ENCODE results near the gene SLC35A2. TPM values are rescaled to one million over a fixed set of nuclear protein-coding genes. Genes with fewer than 3 reads are reported as not detected.

SLC35A2 gene
- total and polyA plus RNA-seq, 2 experiments from 2014 or later, result 40.8 to 95.9 TPM

DNA sequence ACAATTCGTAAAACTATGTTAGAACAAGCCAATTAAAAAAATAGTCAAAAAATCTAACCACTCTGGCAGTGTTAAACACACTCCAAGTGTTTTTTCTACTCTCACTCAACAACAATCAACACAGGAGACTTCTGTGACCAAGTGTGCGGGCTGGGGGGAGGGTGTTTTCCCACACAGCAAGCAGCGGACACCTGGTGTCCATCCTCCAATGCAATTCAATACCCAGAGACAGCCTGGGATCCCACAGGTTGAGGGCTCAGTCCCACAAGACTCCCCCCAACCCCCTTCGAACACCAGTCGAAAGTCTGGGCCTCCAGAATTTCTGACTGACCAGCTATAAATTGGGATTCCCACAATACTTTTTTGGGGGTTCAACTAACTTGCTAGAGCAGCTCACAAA, 15.7 kb upstream of the SLC35A2 start:
- no peaks in the 10 kb centered on the region for H3K9me3 ChIP-seq (ENCODE audit: low read depth)
- H3K27me3 ChIP-seq, result no peaks in the 10 kb centered on the region
- H3K9me2 ChIP-seq (replicated peaks; ENCODE audit: insufficient read depth), result no peaks in the 10 kb centered on the region
- no peak overlapping the region for H3K4me3 ChIP-seq
- H4K20me1 ChIP-seq (ENCODE audit: insufficient read depth, poor library complexity, severe bottlenecking), result no peaks in the 10 kb centered on the region
- no peak for DNase-seq (ENCODE audit: low spot score)
- TF ChIP-seq CTCF (IDR thresholded peaks at IDR 0.05; ENCODE audit: poor library complexity) (no peak), EZH2phosphoT487 (IDR thresholded peaks at IDR 0.05; ENCODE audit: low read depth, severe bottlenecking, unreplicated experiment) (no peak), EZH2 (IDR thresholded peaks at IDR 0.05; ENCODE audit: borderline replicate concordance) (no peak)
- no peaks in the 10 kb centered on the region for H3K79me2 ChIP-seq
- H3K4me2 ChIP-seq, result no peak overlapping the region
- H2AFZ ChIP-seq, result no peak overlapping the region
- H3K36me3 ChIP-seq (replicated peaks; ENCODE audit: insufficient read depth, low read depth), result no peaks in the 10 kb centered on the region
- WGBS (ENCODE audit: low lambda C conversion rate, missing lambda C conversion rate), result 74% methylated on average over 5 of the region's 5 CpGs
- H3K4me1 ChIP-seq (ENCODE audit: insufficient read depth), result no peaks in the 10 kb centered on the region
- no peak overlapping the region for H3K27ac ChIP-seq

- Histone ChIP-seq H3K36me3 (replicated peaks; ENCODE audit: insufficient read depth, low read depth) (no peaks in the 10 kb centered on the region), H3K4me2 (no peak overlapping the region), H3K4me3 (no peak overlapping the region), H3K27ac (no peak overlapping the region), H3K9me3 (ENCODE audit: low read depth) (no peaks in the 10 kb centered on the region), H3K27me3 (no peaks in the 10 kb centered on the region), H3K9me2 (replicated peaks; ENCODE audit: insufficient read depth) (no peaks in the 10 kb centered on the region), H3K4me1 (ENCODE audit: insufficient read depth) (no peaks in the 10 kb centered on the region), H4K20me1 (ENCODE audit: insufficient read depth, poor library complexity, severe bottlenecking) (no peaks in the 10 kb centered on the region), H2AFZ (no peak overlapping the region), H3K79me2 (no peaks in the 10 kb centered on the region)
- no peak for TF ChIP-seq CTCF (IDR thresholded peaks at IDR 0.05; ENCODE audit: poor library complexity)
- TF ChIP-seq EZH2 (IDR thresholded peaks at IDR 0.05; ENCODE audit: borderline replicate concordance), result no peak
- TF ChIP-seq EZH2phosphoT487 (IDR thresholded peaks at IDR 0.05; ENCODE audit: low read depth, severe bottlenecking, unreplicated experiment), result no peak
- WGBS (ENCODE audit: low lambda C conversion rate, missing lambda C conversion rate), result 93% methylated on average over 5 of the region's 5 CpGs
- no peak for DNase-seq (ENCODE audit: low spot score)
These were observed 12.8 kb upstream of the SLC35A2 start for GRCh38 chrX:48924270-48924669.

DNA sequence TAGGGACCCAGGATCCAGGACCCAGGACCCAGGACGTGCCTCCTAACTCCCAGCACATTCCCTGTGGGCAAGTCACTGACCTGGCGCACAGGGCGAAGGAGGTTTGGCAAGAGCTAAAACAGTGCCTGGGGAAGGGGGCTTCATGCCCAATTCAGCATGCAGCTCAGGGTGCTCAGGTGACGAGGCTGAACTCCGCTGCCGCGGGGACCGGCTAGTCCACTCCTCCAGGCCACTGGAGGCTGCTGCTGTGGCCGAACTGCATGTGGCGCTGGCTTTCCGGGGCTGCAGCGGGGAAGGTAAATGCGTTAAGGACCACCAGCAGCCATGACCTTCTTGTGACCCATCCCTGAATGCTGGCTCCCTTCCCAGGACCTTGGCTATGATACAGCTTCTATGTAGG, 12.3 kb upstream of the SLC35A2 start:
- Histone ChIP-seq H3K4me3 (no peak overlapping the region), H3K9me2 (replicated peaks; ENCODE audit: insufficient read depth) (no peaks in the 10 kb centered on the region), H2AFZ (no peak overlapping the region), H4K20me1 (ENCODE audit: insufficient read depth, poor library complexity, severe bottlenecking) (no peaks in the 10 kb centered on the region), H3K79me2 (no peaks in the 10 kb centered on the region), H3K27me3 (no peaks in the 10 kb centered on the region), H3K36me3 (replicated peaks; ENCODE audit: insufficient read depth, low read depth) (no peaks in the 10 kb centered on the region), H3K4me2 (no peak overlapping the region), H3K27ac (no peak overlapping the region), H3K4me1 (ENCODE audit: insufficient read depth) (no peaks in the 10 kb centered on the region), H3K9me3 (ENCODE audit: low read depth) (no peaks in the 10 kb centered on the region)
- 95% methylated on average over 13 of the region's 13 CpGs for WGBS (ENCODE audit: low lambda C conversion rate, missing lambda C conversion rate)
- no peak for DNase-seq (ENCODE audit: low spot score)
- TF ChIP-seq EZH2phosphoT487 (IDR thresholded peaks at IDR 0.05; ENCODE audit: low read depth, severe bottlenecking, unreplicated experiment), result no peak
- TF ChIP-seq EZH2 (IDR thresholded peaks at IDR 0.05; ENCODE audit: borderline replicate concordance), result no peak
- TF ChIP-seq CTCF (IDR thresholded peaks at IDR 0.05; ENCODE audit: poor library complexity), result no peak

DNA sequence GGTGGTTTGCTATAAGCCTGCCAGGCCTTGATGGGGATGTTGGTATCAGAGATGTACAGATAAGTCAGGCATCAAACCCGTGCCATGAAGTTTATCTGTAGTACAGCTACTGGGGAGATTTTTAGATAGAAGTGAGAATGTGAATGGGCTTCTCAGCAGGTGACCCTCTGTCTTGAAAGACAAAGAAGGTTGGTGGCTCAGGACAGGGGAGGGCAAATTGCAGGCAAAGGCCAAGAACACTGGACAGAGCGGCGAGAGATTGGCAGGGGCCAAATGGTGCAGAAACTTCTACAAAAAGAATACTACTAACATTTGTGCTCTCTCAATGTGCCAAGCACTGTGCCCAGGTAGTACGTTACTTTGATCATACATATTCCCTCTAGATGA, 9.3 kb upstream of the SLC35A2 start:
- no peak overlapping the region for H3K4me3 ChIP-seq
- H3K4me2 ChIP-seq, result no peak overlapping the region
- no peak overlapping the region for H3K27ac ChIP-seq
- no peaks in the 10 kb centered on the region for H3K27me3 ChIP-seq
- DNase-seq (ENCODE audit: low spot score), result no peak
- no peaks in the 10 kb centered on the region for H3K9me3 ChIP-seq (ENCODE audit: low read depth)
- H3K79me2 ChIP-seq, result no peaks in the 10 kb centered on the region
- no peaks in the 10 kb centered on the region for H3K9me2 ChIP-seq (replicated peaks; ENCODE audit: insufficient read depth)
- no peaks in the 10 kb centered on the region for H4K20me1 ChIP-seq (ENCODE audit: insufficient read depth, poor library complexity, severe bottlenecking)
- no peak overlapping the region for H2AFZ ChIP-seq
- no peaks in the 10 kb centered on the region for H3K36me3 ChIP-seq (replicated peaks; ENCODE audit: insufficient read depth, low read depth)
- H3K4me1 ChIP-seq (ENCODE audit: insufficient read depth), result no peaks in the 10 kb centered on the region
- WGBS (ENCODE audit: low lambda C conversion rate, missing lambda C conversion rate), result 74% methylated on average over 4 of the region's 4 CpGs
- TF ChIP-seq EZH2phosphoT487 (IDR thresholded peaks at IDR 0.05; ENCODE audit: low read depth, severe bottlenecking, unreplicated experiment), result no peak
- no peak for TF ChIP-seq CTCF (IDR thresholded peaks at IDR 0.05; ENCODE audit: poor library complexity)
- no peak for TF ChIP-seq EZH2 (IDR thresholded peaks at IDR 0.05; ENCODE audit: borderline replicate concordance)
